AG09309 (cell line): ENCODE measurements around the gene GAB3.
A peak's percentile ranks its signal among the peaks of the same experiment; 100 is the strongest.

Experiments
- DNase-seq: peaks from one replicate; pipeline ENCODE4 v3.0.0-alpha.2; 2010; ENCODE audit warnings: low read depth
- H3K4me3 ChIP-seq: 2 replicates; pipeline ENCODE4 v1.5.1; 2011; ENCODE audit warnings: mild to moderate bottlenecking, low read depth, low read length, moderate library complexity; ENCODE audit not compliant: control insufficient read depth
- CTCF ChIP-seq: IDR thresholded peaks from 2 replicates; pipeline ENCODE4 v1.5.1; 2011; ENCODE audit warnings: mild to moderate bottlenecking, low read depth, low read length, inconsistent platforms; ENCODE audit not compliant: insufficient read depth, control insufficient read depth; ENCODE audit errors: missing control alignments

The GAB3 gene

GRCh38 chrX:154715825-154716224 lies 35.1 kb downstream of the GAB3 start:
- no peak overlapping the region for H3K4me3 ChIP-seq
- DNase-seq: no peak
- TF ChIP-seq CTCF: no peak

GRCh38 chrX:154714925-154715324 lies 36.0 kb downstream of the GAB3 start:
- DNase-seq: no peak
- peak; percentile 83 for TF ChIP-seq CTCF
- H3K4me3 ChIP-seq: no peak overlapping the region

GRCh38 chrX:154712781-154713740 lies 37.8 kb downstream of the GAB3 start:
- no peak for DNase-seq
- H3K4me3 ChIP-seq: no peak overlapping the region
- no peak for TF ChIP-seq CTCF

- no peak for DNase-seq
- no peak for TF ChIP-seq CTCF
- H3K4me3 ChIP-seq: no peak overlapping the region
These were observed 39.6 kb downstream of the GAB3 start for GRCh38 chrX:154711264-154711663.

GRCh38 chrX:154710309-154710708 lies 40.6 kb downstream of the GAB3 start:
- peak; percentile 13 for TF ChIP-seq CTCF
- no peak for DNase-seq
- no peak overlapping the region for H3K4me3 ChIP-seq

- no peak for TF ChIP-seq CTCF
- H3K4me3 ChIP-seq: no peak overlapping the region
- no peak for DNase-seq
These were observed 52.1 kb downstream of the GAB3 start for GRCh38 chrX:154698630-154699248.
